ENCODE results near the gene ENTPD8. TPM values are rescaled to one million over a fixed set of nuclear protein-coding genes. Genes with fewer than 3 reads are reported as not detected.

Gene ENTPD8
- total RNA-seq, 2 experiments from 2014 or later, result not detected

GRCh38 chr9:137421838-137422603, 19.1 kb downstream of the ENTPD8 start:
- ChIA-PET POLR2A (interaction anchor here (0.6 to 1.1 kb wide), 3 partner anchors 10 to 120 kb away, joined by 3 read pairs; partner anchors contain the start of gene NRARP), CTCF (ENCODE audit: unreplicated experiment) (no interaction called here)
- Histone ChIP-seq H3K4me2 (ENCODE audit: low read length) (peak overlapping the region; percentile 98), H3K79me2 (ENCODE audit: insufficient read depth, low read depth, low read length) (peaks cover 25% of the 10 kb centered on the region; the same call in 1 of the 2 replicates), H3K27ac (ENCODE audit: low read depth, low read length, poor library complexity, severe bottlenecking) (peak overlapping the region; percentile 36), H3K36me3 (ENCODE audit: insufficient read depth, low read length) (no peaks in the 10 kb centered on the region), H3K4me3 (ENCODE audit: low read depth, low read length, poor library complexity, severe bottlenecking) (peak overlapping the region; percentile 84), H3K9me3 (ENCODE audit: low read length) (no peaks in the 10 kb centered on the region), H4K20me1 (ENCODE audit: insufficient read depth, low read length) (no peaks in the 10 kb centered on the region), H2AFZ (ENCODE audit: low read length) (peak overlapping the region; percentile 75), H3K4me1 (ENCODE audit: insufficient read depth, low read length, poor library complexity, severe bottlenecking) (peaks cover 21% of the 10 kb centered on the region), H3K9me2 (ENCODE audit: insufficient read depth, low read length) (no peaks in the 10 kb centered on the region)
- BruUV-seq (replicated peaks), result TSS peak; percentile 73
- DNase-seq (ENCODE audit: low spot score), result no peak
- no peak for TF ChIP-seq EZH2phosphoT487 (IDR thresholded peaks at IDR 0.05; ENCODE audit: borderline replicate concordance, low read depth, low read length)
- TF ChIP-seq CTCF (conservative IDR thresholded peaks at IDR 0.05; ENCODE audit: low read length), result no peak
- intact Hi-C loops (cut with micrococcal nuclease; ENCODE audit: unreplicated experiment), result no loop called here

- H3K79me2 ChIP-seq (ENCODE audit: insufficient read depth, low read depth, low read length), result peaks cover 24% of the 10 kb centered on the region; the same call in 1 of the 2 replicates
- peak; percentile 58 for DNase-seq (ENCODE audit: low spot score)
- H3K4me1 ChIP-seq (ENCODE audit: insufficient read depth, low read length, poor library complexity, severe bottlenecking), result peaks cover 30% of the 10 kb centered on the region
- intact Hi-C loops (cut with micrococcal nuclease; ENCODE audit: unreplicated experiment), result loop anchor here (10.0 kb wide), 1 partner anchor 93 kb away; no protein-coding TSS in a partner anchor
- no peaks in the 10 kb centered on the region for H3K36me3 ChIP-seq (ENCODE audit: insufficient read depth, low read length)
- TF ChIP-seq CTCF (conservative IDR thresholded peaks at IDR 0.05; ENCODE audit: low read length) (no peak), EZH2phosphoT487 (IDR thresholded peaks at IDR 0.05; ENCODE audit: borderline replicate concordance, low read depth, low read length) (no peak)
- BruUV-seq (replicated peaks), result no TSS peak
- H3K27ac ChIP-seq (ENCODE audit: low read depth, low read length, poor library complexity, severe bottlenecking), result no peak overlapping the region
- H3K9me2 ChIP-seq (ENCODE audit: insufficient read depth, low read length), result no peaks in the 10 kb centered on the region
- H3K4me3 ChIP-seq (ENCODE audit: low read depth, low read length, poor library complexity, severe bottlenecking), result peak overlapping the region; percentile 66
- H4K20me1 ChIP-seq (ENCODE audit: insufficient read depth, low read length), result no peaks in the 10 kb centered on the region
- CTCF ChIA-PET (ENCODE audit: unreplicated experiment), result no interaction called here
- POLR2A ChIA-PET, result no interaction called here
- H3K9me3 ChIP-seq (ENCODE audit: low read length), result no peaks in the 10 kb centered on the region
- H3K4me2 ChIP-seq (ENCODE audit: low read length), result peak overlapping the region; percentile 65
- peak overlapping the region; percentile 66; the same call in 1 of the 2 replicates for H2AFZ ChIP-seq (ENCODE audit: low read length)
These were observed 23.8 kb downstream of the ENTPD8 start for GRCh38 chr9:137417161-137418021.
